PC-9 (cell line): Measurements from ENCODE around the gene FGF1.

Experiments
- EZH2 ChIP-seq: fragments of 200-600 bp; sonication (generic); IDR thresholded peaks from 2 replicates; pipeline ENCODE4 v1.8.0; 2017; ENCODE audit warnings: antibody characterized with exemption, low read depth
- TF ChIP-seq, protein P1 (sequence below): fragments of 200-600 bp; sonication (generic); conservative IDR thresholded peaks from 2 replicates; pipeline ENCODE4 v1.6.1; 2017; ENCODE audit warnings: mixed run types, antibody characterized with exemption, mild to moderate bottlenecking, moderate library complexity

DNA sequence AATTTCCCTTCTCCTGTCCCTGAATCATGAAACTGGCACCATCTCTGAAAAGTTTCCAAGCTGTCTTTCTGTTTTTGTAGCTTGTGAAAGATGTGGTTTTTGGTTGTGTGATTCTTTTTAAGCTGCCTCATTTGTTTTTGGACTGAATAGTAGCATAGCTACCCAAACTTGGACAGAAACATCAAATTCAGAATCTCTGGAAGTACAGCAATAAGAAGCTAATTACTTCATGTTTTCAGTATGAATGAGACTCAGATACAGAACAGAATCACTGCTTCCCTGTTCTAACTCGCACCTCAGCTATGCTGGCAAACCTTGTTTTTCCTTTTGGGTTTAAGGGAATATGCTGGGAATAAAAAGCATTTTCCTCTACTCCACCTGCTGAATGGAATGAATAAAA, 101.0 kb downstream of the FGF1 start:
- no peak for TF ChIP-seq EZH2
- TF ChIP-seq, protein P1, sequence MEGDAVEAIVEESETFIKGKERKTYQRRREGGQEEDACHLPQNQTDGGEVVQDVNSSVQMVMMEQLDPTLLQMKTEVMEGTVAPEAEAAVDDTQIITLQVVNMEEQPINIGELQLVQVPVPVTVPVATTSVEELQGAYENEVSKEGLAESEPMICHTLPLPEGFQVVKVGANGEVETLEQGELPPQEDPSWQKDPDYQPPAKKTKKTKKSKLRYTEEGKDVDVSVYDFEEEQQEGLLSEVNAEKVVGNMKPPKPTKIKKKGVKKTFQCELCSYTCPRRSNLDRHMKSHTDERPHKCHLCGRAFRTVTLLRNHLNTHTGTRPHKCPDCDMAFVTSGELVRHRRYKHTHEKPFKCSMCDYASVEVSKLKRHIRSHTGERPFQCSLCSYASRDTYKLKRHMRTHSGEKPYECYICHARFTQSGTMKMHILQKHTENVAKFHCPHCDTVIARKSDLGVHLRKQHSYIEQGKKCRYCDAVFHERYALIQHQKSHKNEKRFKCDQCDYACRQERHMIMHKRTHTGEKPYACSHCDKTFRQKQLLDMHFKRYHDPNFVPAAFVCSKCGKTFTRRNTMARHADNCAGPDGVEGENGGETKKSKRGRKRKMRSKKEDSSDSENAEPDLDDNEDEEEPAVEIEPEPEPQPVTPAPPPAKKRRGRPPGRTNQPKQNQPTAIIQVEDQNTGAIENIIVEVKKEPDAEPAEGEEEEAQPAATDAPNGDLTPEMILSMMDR: no peak
